Astrocyte (in vitro differentiated cells and primary cell): Measurements from ENCODE around the gene PCGF3.

Experiments
- CTCF ChIP-seq: IDR thresholded peaks from 2 replicates; pipeline ENCODE4 v1.5.1; 2011; ENCODE audit warnings: low read depth, mild to moderate bottlenecking, inconsistent platforms, low read length, moderate library complexity; ENCODE audit not compliant: insufficient read depth
- EZH2 ChIP-seq: IDR thresholded peaks from 2 replicates; pipeline ENCODE4 v1.6.1; 2012; ENCODE audit warnings: mild to moderate bottlenecking, low read length, inconsistent platforms; ENCODE audit not compliant: insufficient read depth

- TF ChIP-seq CTCF = no peak
- TF ChIP-seq EZH2 = no peak
Observed at GRCh38 chr4:704971-705277, 708 bp upstream of the PCGF3 start.
